GM19397 (cell line): ENCODE results near the gene SYT5.

Experiments used
- ATAC-seq: cut with Tn5 transposase; IDR thresholded peaks from one replicate; pipeline ENCODE4 v1.9.1; 2021; ENCODE audit warnings: mild to moderate bottlenecking, moderate library complexity; ENCODE audit not compliant: unreplicated experiment

Gene SYT5

GRCh38 chr19:55147545-55148251 is 32.4 kb downstream of the SYT5 start:
- no peak for ATAC-seq

GRCh38 chr19:55146705-55147273 is 33.3 kb downstream of the SYT5 start:
- ATAC-seq, result no peak

- no peak for ATAC-seq
Measured at GRCh38 chr19:55146078-55146704, 33.9 kb downstream of the SYT5 start.

DNA sequence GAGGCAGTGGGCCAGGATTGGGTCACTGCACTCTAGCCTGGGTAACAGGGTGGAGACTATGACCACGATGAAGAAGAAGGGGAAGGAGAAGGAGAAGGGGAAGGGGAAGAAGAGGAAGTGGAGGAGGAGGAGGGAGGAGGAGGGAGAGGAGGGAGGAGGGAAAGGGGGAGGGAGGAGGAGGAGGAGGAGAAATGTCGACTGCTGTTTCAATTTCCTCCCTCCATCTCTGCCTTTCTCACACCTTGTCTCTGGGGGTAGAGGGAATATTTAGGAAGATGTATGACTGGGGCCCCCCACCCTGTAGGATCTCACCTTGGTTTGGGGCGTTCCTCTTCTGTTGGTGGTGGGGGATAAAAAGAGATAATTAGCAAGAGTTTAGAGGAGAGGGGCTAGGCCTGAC is 34.9 kb downstream of the SYT5 start:
- no peak for ATAC-seq

DNA sequence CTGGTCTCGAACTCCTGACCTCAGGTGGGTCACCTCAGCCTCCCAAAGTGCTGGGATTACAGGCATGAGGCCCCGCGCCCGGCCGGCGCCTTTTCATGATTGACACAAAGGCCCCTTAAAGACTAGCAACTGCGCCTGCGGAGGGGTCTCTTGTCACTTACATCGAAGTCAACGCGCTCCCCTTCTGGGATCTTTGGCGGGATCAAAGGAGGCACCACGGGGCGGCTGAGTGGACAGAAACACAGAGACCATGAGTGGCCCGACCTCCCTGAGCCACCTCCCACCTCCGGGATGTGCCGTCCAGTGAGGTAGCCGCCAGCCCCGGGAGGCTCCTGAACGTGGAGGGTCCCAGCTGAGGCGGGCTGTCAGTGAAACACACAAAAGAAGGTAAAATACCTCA is 38.4 kb downstream of the SYT5 start:
- ATAC-seq, result no peak

DNA sequence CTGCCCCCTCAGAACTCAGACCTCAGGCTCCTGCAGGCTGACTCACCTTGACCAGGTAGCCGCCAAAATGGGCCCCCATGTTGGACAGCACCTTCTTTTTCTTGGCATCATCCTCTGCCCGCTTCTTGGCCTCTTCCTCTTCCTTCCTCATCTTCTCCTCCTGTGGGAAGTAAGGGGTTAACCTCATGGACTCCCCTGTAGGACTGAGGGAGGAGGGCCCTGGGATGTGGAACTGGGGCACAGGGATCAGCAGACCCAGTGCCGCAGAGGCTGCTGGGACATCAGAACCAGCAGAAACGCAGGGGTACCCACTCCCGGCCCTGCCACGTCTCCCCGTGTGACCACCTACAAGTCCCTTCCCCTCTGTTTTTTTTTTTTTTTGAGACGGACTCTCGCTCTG is 42.2 kb downstream of the SYT5 start:
- no peak for ATAC-seq

- ATAC-seq, result no peak
Measured at GRCh38 chr19:55136399-55137102, 43.5 kb downstream of the SYT5 start.

DNA sequence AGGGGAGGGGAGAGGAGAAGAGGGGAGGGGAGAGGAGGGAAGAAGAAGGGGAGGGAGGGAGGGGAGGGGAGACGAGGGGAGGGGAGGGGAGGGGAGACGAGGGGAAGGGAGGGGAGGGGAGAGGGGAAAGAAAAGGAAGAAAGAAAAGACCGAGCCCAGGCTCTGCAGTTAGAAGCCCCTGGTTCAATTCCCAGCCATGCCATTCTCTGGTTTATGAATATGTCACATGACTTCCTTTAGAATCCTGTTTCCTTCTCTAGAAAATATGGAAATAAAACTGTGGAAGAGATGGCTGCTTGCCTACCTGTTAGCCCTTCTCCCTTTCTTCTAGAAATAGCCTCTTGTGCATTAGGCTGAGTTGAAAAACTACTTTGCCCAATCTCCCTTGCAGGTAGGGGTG is 45.4 kb downstream of the SYT5 start:
- no peak for ATAC-seq

DNA sequence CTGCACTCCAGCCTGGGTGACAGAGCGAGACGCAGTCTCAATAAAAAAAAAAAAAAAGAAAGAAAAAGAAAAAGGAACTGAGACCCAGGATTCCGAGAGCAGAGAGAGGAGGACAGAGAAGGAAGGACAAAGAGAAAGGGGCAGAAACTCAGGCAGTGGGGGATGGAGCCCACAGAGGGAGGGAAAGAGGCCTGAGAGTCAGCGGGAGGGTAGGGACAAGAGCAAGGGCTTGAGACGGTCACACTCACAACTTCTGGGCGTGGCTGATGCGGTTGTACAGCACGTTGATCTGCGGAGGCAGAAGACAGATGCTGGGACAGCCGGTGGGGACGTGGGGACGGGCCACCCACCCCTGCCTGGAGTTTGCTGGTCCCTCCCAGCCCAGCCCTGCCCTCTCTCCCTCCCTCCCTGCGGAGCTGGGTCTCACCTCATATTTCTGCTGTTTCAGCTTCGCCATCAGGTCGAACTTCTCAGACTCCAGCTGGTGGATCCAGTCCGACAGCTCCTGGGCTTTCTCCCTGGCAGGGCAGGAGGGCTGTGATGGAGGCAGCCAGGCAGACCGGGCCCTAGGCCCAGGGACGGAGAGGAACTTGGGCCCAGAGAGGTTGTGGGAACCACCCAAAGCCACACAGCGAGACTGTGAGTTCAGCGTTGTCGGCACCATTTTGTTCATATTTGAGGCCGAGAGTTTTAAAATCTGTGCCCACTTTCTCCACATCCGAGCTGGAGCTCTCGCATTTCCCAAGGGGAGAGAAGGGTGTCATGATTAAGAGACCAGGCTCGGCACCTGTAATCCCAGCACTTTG is 46.2 kb downstream of the SYT5 start:
- ATAC-seq, result no peak

DNA sequence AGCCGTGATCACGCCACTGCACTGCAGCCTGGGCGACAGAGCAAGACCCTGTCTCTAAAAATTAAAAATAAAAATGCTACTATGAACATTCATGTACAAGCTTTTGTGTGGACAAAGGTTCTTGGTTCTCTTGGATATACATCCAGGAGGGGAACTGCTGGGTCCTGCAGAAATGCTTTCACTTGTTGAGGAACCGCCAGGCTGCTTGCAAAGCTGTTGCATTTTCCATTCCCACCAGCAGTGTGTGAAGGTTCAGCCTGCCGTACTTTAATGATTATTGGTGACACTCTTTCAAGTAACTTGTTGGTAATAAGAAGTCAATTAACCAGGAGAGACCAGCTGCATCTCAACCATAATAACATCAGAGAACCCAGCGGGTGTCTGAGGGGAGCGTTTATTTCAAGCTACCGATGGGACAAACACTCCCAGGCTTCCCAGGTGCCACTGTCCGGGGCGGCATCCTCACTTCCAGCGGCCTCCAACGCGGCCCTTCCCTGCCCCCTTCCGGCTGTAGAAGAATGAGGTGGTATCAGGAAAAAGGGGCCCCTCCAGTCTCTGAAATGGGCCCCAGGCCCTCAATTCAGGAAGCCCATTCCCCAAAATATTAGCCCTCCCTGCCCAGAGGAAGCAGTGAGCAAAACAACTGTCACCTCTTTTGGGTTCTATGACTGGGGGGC is 47.5 kb downstream of the SYT5 start:
- no peak for ATAC-seq

DNA sequence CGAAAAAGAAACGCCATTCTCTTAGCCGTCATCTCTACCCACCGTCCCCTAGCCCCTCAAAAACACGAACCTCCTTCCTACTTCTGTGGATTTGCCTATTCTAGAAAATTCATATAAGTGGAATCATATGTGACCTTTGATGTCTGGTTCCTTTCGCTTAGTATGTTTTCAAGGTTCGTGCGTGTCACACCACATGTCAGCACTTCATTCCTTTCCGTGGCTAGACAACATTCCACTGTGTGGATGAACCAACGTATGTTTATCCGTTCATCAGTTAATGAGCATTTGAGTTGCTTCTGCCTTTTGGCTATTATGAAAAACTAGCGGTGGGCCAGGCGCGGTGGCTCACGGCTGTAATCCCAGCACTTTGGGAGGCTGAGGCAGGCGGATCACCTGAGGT is 48.7 kb downstream of the SYT5 start:
- ATAC-seq, result no peak
